Renal pelvis (tissue), 4 donors: ENCODE data around the gene FHIT. TPM values are rescaled to one million over a fixed set of nuclear protein-coding genes. Genes with fewer than 3 reads are reported as not detected.

Experiments
- DNase-seq: peaks from one replicate; pipeline ENCODE4 v3.0.0-alpha.2; 2013
- polyA plus RNA-seq, 3 donors: library from polyadenylated mRNA; unstranded; fragments of 120-200 nt; gene quantifications; one replicate each; pipeline ENCODE4 v1.2.1, GENCODE V29; 2013; ENCODE audit not compliant: insufficient read length in 3 of 3

The FHIT gene
- polyA plus RNA-seq, 3 donors = 22.3 to 28.2 (median 25.5) TPM

DNA sequence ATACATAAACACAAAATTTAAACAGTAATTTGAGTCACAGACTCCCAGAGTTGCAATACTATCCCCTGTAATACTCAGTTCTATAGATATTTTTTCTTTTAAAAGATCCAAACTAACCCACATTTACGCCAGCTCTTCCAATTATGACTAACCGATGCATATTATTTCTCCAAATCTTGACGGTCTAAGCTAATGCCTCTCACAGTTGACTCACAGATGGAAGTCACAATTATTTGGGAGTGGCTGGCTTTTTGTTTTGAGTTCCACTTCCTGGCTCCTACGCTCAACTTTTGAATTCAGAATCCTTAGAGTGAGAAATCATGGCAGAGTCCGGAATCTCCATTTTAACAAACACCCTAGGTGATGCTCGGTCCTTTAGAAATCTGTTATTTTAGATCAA is 749.9 kb downstream of the FHIT start:
- no peak for DNase-seq

DNA sequence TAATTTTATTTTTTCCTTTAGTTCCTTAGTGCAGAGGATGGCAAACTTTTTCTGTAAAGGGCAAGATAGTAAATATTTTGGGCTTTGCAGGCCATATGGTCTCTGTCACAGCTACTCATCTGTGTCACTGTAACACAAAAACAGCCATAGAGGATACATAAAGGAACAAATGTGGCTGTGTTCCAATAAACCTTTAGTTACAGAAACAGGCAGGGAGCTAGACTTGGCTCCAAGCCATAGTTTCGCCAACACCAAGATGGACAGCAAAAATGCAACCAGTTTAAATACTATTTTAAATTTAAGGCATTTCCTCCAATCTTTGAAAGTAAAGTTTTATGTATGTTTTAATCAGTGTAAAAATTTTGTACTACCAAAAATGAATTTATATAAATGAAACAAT is 753.4 kb downstream of the FHIT start:
- no peak for DNase-seq

DNA sequence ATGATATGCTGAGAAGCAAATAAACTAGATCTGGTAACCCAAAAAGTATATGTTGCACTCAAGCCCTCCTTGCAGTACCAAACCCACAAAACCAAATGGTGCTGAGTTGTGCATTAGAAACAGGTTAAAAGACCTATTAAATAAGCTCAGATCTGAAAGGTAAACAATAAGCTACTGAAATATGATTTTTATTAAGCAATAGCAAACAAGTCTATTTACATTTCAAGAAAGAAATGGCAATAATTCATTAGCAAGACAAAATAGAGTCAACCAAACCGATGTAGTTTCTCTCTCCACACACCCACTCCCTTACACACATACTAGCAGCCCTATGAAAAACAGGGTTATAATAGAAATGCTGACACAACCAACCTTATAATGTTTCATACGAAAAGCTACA is 760.3 kb downstream of the FHIT start:
- DNase-seq = no peak

DNA sequence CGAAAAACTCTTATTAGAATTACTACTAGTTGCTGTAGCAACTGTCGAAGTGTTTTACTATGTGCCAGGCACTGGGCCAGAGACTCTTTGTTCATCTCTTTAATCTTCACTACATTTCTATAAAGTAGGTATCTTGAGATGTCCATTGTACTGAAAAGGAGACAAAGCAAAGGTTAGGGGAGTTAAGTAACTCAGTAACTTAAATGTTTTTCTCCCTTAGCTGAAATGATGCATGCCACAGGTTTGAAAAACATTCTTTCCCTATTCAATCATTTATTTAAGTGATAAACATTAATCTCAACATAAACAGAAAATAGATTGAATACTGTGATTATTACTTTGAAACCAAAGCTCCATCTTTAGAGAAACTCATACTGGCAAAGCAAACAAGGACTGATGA is 776.2 kb downstream of the FHIT start:
- DNase-seq = no peak

DNA sequence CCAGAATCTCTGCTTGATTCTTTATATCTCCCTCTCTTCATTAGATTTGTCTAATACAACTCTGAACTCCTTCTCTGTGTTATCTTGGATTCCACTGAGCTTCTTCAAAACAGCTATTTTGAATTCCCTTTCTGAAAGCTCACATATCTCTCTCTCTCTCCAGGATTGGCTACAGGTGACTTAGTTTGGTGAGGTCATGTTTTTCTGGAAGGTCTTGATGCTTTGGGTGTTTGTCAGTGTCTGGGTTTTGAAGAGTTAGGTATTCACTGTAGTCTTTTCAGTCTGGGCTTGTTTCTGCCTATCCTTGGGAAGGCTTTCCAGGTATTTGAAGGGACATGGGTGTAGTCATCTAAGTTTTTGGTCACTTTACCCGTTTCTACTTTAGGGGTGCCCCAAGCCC is 781.8 kb downstream of the FHIT start:
- DNase-seq = no peak

DNA sequence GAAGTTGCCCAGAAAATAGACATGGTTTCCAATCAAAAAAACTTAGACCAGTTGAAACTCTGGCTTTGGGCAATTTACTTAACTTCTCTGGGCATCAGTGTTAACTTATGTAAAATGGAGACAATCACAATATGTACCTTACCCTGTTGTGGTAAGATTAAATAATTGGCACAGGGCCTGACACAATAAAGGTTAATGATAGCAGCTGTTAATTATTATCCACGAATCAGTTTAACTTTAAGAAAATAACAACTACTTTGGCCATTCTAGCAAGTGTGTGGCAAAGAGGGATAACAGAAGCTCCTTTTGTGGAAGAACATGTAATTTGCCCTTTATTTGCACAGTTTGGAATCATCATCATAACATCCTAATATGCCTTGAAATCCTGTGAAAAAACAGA is 787.6 kb downstream of the FHIT start:
- no peak for DNase-seq

DNA sequence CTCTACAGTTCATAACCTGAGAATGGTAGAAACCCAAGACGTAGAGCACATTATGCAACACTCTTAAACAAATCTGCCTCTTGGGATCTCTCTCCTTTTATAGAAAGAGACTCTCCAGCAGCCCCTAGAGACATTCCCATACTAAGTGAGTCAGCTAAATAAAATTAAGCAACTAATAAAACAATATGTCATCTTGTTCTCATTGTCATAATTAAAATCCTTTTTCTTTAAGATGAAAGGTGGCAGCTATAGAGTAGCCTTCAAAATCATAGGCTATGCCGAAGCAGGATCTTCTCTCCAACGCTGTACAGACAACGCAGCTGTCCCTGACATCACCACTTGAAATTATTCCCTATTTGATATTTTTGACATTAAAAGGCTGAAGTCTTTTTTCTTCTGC is 790.0 kb downstream of the FHIT start:
- DNase-seq = no peak

DNA sequence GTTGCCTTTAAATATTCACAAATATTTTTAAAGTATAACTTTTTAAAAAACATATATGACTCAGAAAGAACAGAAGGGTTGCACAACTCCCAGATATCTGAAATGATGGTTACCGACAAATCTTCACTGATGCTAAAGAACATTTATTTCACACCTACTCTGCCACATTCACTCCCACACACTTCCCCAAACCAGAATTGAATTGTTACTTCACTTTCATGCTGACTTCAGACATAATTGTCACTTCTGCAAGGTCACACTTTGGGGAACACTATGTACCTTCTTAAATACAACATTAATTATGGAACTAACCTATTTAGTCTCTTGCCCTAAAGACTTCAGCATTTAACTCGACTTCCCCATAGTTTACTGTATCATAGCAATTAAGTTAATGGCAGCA is 795.1 kb downstream of the FHIT start:
- no peak for DNase-seq

DNA sequence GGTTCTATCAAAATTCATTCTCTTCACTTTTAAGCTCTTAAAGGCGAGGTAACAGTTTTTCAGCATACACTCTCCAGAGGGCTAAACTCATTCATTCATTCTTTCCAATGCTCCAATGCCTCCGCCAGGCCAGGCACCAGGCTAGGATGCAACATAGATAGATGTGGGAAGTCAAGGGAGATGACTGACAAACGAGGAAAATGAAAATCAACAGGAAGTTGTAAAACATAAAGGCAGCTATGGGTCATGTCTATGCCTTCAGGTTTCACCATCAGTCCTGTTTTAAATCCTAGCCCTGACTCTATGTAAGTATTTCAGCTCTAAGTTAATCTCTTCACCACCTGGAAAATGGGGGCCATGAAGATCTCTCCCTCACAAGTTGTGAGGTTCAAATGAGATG is 797.9 kb downstream of the FHIT start:
- no peak for DNase-seq

DNA sequence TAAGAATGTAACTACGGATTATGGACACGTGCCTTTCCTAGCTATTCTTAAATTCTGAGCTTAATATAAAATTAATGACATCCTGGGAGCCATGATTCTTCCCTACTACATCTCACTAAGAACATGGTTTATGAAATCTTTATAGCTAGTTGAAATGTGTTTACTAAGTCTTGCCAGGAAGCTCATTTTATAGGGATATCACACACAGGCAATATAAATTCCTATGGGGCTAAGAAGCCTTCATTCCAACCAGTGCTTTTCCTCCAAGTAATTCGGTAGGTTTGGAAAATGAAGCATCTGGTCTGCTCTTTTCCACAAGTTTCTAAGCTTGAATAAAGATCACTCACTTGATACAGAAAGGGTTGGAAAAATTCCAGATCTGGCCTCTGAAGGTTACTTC is 802.6 kb downstream of the FHIT start:
- DNase-seq = no peak

DNA sequence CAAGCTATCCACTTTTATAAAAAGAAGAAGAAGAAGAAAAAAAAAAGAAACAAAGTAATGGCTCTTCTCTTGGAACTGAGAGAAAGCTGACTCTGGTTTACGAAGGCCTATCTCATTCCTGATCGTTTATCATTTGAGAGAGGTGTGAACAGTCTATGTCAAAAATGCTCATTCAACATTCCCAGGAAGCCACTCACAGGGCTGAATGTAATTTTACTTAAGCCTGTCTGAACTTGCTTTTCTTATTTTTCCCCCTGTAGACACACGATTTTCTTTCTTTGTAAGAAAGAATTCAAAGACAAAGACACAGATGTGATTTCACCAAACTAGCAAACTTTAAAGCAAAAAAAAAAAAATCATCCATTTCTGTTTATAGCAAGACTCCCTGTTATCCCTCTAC is 805.8 kb downstream of the FHIT start:
- DNase-seq = peak; percentile 10

DNA sequence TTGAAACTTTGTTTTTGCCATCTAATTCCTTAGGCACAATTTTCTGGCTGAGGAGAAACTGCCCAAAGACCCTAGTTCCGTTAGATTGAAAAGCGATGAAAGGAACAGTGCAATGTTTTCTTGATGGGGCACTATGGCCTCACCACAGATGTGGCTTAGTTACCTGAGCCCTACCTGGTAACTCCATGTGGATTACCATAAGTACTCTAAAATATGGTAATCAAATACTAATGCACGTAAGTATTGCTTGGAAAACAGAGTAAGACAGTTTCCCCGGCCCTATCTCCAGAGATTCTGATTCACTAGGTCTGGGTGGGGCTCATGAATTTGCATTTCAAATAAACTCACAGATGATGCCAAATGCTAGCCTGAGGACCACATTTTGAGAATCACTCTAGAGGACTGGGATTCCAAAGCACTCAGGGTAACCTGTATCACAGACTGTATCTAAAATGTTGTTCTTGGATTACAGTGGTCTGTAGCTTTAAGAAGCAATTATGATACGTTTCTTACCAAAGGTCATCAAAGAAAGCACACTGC is 806.3 kb downstream of the FHIT start:
- DNase-seq = no peak

DNA sequence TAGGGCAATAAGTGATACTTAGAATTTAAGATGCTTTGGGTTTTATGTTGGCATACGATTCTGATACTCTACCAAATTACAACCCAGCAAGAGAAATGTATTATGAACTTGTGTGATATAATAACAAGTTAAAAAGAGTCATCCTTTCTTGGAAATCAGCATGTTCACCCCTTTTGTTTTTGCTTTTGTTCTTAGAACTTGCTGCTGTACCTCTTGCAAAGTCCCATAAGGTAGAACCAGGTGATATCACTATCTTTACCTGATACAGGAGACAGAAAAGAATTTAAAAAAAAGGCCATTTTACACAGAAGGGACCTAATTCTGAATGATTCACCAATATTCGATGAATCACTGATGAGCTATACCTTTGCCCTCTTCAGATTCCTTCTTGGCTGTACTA is 810.4 kb downstream of the FHIT start:
- no peak for DNase-seq

DNA sequence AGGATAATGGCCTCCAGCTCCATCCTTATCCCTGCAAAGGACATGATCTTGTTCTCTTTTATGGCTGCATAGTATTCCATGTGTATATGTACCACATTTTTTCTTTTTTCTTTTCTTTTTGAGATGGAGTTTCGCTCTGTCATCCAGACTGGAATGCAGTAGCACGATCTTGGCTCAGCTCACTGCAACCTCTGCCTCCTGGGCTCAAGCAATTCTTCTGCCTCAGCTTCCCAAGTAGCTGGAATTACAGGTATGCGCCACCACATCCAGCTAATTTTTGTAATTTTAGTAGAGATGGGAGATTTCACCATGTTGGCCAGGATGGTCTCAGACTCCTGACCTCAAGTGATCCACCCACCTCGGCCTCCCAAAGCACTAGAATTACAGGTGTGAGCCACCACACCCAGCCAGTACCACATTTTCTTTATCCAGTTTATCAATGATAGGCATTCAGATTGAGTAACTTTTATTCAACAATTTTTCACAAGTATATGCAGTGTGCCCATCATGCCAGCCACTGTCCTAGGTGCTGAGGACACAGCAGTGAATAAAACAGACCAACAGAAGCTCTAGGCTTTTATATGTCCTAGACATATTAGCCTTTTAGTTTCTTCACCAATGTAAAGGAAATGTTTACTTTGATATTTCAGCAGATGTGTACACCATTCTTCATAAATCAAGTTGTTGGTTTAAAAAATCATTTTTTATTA is 815.2 kb downstream of the FHIT start:
- DNase-seq = no peak

DNA sequence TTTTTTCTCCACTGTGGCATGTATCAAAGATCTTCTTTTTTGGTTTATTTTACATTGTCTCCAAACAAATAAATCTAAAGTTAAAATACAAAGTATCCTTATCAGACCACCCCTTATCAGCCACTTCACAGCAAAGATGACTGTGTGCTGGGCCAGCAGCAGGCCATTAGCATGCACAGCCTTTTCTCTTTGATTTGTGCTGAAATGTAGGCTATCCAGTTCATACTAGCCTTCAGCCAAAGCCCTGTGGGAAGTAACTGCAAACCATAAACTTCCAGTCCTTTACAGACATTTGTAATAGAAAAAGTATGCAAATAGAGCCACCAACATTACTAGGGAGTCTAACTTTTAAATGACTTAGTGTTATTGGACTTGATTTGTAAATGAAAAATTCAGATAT is 816.3 kb downstream of the FHIT start:
- no peak for DNase-seq

DNA sequence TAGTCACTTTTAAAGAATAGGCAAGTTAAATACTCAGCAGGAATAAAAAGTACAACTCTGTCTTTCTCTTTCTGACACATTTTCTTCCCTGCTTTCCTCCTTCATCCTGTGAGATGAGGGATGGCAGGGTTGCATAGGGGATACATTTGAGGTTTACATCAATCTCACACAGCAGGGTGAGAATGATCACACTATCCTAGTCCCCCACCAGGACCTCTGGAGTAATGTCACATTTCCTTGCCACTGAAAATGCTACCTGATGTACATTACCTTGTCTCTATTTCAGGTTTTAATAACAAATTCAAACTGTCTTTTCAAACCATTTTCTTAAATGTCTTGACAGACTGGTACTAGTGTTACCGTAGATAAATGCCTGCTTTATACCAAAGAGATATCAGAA is 816.9 kb downstream of the FHIT start:
- DNase-seq = no peak

DNA sequence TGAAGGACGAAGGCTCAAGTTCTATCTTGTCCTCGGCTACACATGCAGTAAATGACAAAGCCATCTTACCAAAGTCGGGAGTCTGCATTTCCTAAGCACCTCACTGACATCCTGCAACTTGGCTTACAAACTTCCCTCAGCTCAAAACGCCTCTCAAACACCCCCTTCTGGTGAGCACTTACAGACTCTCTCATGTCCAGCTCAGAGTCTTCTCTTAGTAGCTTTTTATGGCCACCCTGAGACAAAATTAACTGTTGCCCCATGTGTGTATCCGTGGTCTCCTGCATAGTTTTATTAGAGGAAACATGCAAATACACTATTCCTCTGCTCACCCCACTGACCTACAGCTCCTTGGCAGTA is 819.7 kb downstream of the FHIT start:
- DNase-seq = no peak

DNA sequence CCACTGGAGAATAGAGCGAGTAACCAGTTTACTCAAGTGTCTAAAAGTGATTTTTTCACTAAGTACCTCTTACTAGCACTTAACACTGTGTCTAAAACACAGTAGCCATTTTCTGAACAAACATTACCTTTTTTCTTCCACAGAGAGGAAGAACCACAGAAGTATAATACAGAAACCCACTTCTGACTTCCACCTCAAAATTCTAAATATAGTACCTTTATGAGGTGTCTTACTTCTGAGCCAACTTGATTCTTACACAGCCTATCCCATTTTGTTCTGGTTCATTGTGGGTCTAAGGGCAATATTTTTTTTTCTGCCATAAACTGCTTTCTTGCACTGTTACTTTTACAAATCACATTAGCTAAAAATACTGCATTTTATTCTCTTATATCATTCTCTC is 821.0 kb downstream of the FHIT start:
- no peak for DNase-seq

DNA sequence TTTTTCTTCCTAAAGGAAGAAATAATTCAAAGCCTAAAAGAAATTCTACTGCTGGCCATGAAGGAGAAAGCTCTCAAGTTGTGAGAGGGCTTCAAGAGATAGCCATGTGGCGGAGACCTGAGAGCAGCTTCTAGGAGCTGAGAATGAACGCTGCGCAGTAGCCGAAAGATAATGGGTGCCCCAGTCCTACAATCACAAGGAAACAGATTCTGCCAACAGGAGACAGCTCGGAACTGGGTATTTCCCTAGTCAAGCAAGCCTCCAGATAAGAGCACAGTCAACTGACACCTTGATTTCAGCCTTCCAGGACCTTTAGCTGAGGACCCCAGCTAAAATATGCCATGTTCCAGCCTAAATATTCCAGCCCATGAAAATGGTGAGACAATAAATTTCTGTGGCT is 824.1 kb downstream of the FHIT start:
- DNase-seq = no peak

DNA sequence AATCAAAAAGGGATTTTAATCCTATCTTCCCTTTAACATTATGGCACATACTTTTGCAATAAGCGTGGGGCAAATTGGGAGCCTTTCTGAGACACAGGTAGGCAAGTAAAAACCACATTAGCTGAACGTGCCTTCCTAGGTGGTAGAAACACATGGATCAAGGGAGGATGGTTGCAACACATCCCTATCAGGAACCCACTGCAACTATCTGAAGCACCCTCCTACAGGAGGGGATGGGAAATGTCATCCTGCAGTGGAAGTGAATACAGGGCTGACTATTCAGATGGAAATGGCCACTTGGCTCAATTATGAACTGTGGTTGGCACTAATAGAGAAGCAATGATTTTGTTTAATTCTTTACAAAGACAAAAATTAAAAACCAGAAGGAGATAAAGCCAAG is 826.3 kb downstream of the FHIT start:
- DNase-seq = no peak

DNA sequence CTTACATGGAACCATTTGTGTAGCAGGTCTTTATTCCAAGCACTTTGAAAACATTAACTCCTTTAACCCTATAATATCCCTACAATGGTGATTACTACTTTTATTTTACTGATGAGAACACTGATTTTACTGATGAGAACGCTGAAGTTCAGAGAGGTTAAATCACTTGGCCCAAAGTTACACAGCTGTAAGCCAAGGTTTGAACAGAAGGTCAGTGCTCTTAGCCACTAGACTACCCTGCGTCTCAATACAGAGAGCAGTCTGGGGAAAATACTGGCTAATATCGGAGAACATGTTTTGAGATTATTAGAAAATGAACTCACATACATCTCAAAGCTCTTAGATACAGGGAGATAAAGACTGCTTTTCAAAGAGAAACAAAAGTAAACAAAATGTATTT is 827.2 kb downstream of the FHIT start:
- DNase-seq = no peak

DNA sequence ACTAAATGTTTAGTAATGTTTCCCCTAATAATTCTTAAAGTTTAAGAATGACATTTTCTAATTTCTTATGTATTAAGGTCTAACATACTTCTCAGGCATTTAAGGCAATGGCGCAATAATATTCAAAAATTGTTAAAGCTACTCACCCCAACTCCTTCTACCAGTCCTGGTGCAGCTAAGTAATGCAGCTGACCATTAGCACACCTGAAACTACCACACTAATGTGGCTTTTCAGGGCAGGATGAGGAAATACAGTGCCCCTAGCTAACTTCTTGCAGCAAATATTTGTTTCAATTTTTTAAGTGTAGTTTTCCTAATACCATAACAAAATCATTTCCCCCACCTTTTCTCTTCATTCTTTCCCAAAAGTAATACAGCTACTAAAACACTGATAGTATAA is 827.7 kb downstream of the FHIT start:
- DNase-seq = no peak

DNA sequence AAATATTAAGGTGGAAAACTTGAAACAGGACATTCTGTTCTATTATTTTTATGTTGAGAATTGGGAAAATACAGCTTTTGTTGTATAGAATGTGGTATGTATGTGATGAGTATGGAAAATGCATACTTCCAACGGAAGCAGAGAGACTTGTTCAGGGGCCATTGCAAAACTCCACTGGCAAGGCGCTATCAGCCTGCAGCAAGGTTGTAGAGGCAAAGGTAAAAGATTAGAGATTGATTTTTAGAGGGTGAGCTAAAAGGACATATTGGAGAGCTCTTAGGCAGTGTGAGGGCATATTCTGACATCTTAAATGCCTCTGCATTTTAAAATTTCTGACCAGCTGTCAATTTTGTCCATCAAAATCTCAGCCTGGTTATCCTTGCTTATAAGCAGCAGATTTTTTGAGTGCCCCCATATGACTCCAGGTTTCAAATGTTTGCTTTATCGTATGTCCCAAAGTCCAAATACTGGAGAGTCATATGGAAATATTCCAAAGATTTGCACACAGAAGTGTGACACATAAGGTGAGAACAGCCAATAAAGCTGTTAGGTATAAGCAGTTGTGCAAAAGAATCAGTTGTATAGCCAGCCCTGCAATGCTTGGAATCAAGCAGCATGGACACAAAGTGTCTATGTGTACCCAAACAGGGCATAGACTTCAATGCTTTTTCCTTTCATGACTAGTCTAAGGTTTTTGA is 829.4 kb downstream of the FHIT start:
- DNase-seq = no peak

DNA sequence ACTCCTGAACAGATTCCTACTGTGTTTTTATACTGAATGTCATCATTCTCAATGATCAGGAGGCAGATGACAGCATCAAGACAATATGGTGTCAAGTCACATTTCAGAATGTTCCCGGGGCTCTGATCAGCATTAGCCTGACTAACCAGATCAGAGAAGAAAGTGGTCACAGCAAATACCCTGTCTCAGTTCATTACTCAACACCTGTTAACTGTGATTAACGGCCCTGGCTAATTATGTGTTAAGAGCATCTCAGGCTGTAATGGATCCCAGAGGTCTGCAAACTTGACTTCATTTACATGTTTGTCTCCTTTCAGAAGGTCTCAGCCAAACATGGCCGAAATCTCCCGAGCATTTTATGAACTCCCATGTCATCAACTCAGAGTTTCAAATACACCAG is 833.7 kb downstream of the FHIT start:
- DNase-seq = peak; percentile 79
